HG02840 (cell line): Measurements from ENCODE around the gene BAIAP2.

Source experiments
- ATAC-seq: cut with Tn5 transposase; IDR thresholded peaks from one replicate; pipeline ENCODE4 v1.9.1; 2021; ENCODE audit warnings: mild to moderate bottlenecking, moderate library complexity, moderate number of reproducible peaks; ENCODE audit not compliant: unreplicated experiment, low FRiP score

Gene BAIAP2

GRCh38 chr17:81165246-81166032, 130.5 kb downstream of the BAIAP2 start, which contains the start of gene PVALEF:
Gene PVALEF, plus strand, starts transcription at chr17:81165507. Its CDS starts 15,720 bp downstream, at chr17:81181227.
- no peak for ATAC-seq

GRCh38 chr17:81166033-81166492, 131.1 kb downstream of the BAIAP2 start, which contains the start of gene AATK:
Gene AATK, minus strand, starts transcription at chr17:81166221. Its CDS starts 229 bp downstream, at chr17:81165992.
- ATAC-seq, result no peak
